K562 (cell line): ENCODE measurements around the gene TMIGD3.

Experiments used
- E2F1 ChIP-seq: sonication (generic); formaldehyde crosslinking; IDR thresholded peaks from 2 replicates; pipeline ENCODE4 v1.8.1; 2023; ENCODE audit warnings: mild to moderate bottlenecking, missing genetic modification reagents, moderate library complexity
- TCF7L2 ChIP-seq: fragments of 150-350 bp; IDR thresholded peaks from 2 replicates; pipeline ENCODE4 v1.6.1; 2016; ENCODE audit warnings: low read depth, mild to moderate bottlenecking, low read length, moderate library complexity
- ZNF143 ChIP-seq: sonication (generic); formaldehyde crosslinking; IDR thresholded peaks from 2 replicates; pipeline ENCODE4 v1.9.0; 2022; ENCODE audit warnings: mild to moderate bottlenecking, missing genetic modification reagents
- TF ChIP-seq, protein P1 (sequence below), 3 experiments: IDR thresholded peaks in 2 of 3; conservative IDR thresholded peaks in 1 of 3; 2 replicates each; pipeline ENCODE4 v1.5.1; 2011 to 2012; ENCODE audit warnings: low read length in 3 of 3, mild to moderate bottlenecking in 3 of 3, control low read depth in 2 of 3, improper control_type of control experiment in 1 of 3, inconsistent platforms in 1 of 3, low read depth in 1 of 3, mixed read lengths in 1 of 3, moderate library complexity in 1 of 3; ENCODE audit not compliant: insufficient read depth in 2 of 3
- TF ChIP-seq, protein P2 (sequence below): fragments of 450-650 bp; conservative IDR thresholded peaks from 2 replicates; pipeline ENCODE4 v1.6.1; 2016; ENCODE audit warnings: missing genetic modification characterization, low read depth, mild to moderate bottlenecking, control low read depth, missing compliant biosample characterization

GRCh38 chr1:111499026-111499785 lies 4.2 kb downstream of the TMIGD3 start:
- TF ChIP-seq E2F1 = no peak
- TF ChIP-seq ZNF143 (CRISPR knock-in tag) = no peak
- TF ChIP-seq, protein P1, sequence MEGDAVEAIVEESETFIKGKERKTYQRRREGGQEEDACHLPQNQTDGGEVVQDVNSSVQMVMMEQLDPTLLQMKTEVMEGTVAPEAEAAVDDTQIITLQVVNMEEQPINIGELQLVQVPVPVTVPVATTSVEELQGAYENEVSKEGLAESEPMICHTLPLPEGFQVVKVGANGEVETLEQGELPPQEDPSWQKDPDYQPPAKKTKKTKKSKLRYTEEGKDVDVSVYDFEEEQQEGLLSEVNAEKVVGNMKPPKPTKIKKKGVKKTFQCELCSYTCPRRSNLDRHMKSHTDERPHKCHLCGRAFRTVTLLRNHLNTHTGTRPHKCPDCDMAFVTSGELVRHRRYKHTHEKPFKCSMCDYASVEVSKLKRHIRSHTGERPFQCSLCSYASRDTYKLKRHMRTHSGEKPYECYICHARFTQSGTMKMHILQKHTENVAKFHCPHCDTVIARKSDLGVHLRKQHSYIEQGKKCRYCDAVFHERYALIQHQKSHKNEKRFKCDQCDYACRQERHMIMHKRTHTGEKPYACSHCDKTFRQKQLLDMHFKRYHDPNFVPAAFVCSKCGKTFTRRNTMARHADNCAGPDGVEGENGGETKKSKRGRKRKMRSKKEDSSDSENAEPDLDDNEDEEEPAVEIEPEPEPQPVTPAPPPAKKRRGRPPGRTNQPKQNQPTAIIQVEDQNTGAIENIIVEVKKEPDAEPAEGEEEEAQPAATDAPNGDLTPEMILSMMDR (IDR thresholded peaks at IDR 0.05 in 2 of 3, conservative IDR thresholded peaks at IDR 0.05 in 1 of 3; ENCODE audit: insufficient read depth in 2 of 3, low read depth in 1 of 3, low read length in 3 of 3) = no peak
- TF ChIP-seq, protein P2, sequence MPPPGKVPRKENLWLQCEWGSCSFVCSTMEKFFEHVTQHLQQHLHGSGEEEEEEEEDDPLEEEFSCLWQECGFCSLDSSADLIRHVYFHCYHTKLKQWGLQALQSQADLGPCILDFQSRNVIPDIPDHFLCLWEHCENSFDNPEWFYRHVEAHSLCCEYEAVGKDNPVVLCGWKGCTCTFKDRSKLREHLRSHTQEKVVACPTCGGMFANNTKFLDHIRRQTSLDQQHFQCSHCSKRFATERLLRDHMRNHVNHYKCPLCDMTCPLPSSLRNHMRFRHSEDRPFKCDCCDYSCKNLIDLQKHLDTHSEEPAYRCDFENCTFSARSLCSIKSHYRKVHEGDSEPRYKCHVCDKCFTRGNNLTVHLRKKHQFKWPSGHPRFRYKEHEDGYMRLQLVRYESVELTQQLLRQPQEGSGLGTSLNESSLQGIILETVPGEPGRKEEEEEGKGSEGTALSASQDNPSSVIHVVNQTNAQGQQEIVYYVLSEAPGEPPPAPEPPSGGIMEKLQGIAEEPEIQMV (tag) = no peak
- no peak for TF ChIP-seq TCF7L2
